ENCODE measurements around the gene TMEM11. TPM values are rescaled to one million over a fixed set of nuclear protein-coding genes. Genes with fewer than 3 reads are reported as not detected.

The TMEM11 gene
- total RNA-seq, 2 experiments from 2014 or later: 26.8 to 34.0 TPM

DNA sequence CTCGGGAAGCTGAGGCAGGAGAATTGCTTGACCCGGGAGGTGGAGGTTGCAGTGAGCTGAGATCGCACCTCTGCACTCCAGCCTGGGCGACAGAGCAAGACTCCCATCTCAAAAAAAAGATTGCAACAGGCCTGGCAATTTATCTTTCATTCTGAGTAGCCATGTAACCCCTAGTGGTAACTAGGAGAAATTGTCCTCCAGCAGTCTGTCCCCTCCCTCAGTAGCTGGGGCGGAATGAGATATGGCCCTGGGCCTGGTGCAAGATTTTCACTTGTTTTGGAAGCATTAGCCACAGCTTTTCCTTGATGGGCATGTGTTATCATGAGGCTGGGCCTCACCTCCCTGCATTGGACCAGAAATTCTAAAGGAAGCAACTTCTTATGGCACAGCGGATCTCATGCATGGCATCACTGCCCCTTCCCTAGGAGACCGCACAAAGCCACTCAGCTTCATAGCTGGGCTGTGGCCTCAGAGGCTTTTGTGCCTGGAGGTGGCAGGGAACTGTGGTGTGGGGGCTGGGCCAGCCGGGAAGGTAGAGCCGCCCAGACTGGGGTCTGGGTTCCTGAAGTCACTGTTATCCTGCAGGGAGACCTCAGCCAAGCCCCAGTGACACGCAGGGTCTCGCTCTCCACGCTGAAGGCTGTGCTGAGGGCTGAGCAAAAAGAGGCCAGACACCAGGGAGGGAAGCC, 25.9 kb upstream of the TMEM11 start:
- TF ChIP-seq EZH2phosphoT487 (IDR thresholded peaks at IDR 0.05; ENCODE audit: borderline replicate concordance, low read depth, low read length): no peak
- TF ChIP-seq, protein P1, sequence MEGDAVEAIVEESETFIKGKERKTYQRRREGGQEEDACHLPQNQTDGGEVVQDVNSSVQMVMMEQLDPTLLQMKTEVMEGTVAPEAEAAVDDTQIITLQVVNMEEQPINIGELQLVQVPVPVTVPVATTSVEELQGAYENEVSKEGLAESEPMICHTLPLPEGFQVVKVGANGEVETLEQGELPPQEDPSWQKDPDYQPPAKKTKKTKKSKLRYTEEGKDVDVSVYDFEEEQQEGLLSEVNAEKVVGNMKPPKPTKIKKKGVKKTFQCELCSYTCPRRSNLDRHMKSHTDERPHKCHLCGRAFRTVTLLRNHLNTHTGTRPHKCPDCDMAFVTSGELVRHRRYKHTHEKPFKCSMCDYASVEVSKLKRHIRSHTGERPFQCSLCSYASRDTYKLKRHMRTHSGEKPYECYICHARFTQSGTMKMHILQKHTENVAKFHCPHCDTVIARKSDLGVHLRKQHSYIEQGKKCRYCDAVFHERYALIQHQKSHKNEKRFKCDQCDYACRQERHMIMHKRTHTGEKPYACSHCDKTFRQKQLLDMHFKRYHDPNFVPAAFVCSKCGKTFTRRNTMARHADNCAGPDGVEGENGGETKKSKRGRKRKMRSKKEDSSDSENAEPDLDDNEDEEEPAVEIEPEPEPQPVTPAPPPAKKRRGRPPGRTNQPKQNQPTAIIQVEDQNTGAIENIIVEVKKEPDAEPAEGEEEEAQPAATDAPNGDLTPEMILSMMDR (conservative IDR thresholded peaks at IDR 0.05; ENCODE audit: low read length): peak; percentile 66
- BruUV-seq (replicated peaks): no TSS peak
- no peaks in the 10 kb centered on the region for H3K9me2 ChIP-seq (ENCODE audit: insufficient read depth, low read length)
- H3K79me2 ChIP-seq (ENCODE audit: insufficient read depth, low read depth, low read length): no peaks in the 10 kb centered on the region
- H4K20me1 ChIP-seq (ENCODE audit: insufficient read depth, low read length): no peaks in the 10 kb centered on the region
- no peaks in the 10 kb centered on the region for H3K36me3 ChIP-seq (ENCODE audit: insufficient read depth, low read length)
- H3K4me1 ChIP-seq (ENCODE audit: insufficient read depth, low read length, poor library complexity, severe bottlenecking): no peaks in the 10 kb centered on the region
- H3K4me3 ChIP-seq (ENCODE audit: low read depth, low read length, poor library complexity, severe bottlenecking): no peak overlapping the region
- H3K27ac ChIP-seq (ENCODE audit: low read depth, low read length, poor library complexity, severe bottlenecking): no peak overlapping the region
- DNase-seq (ENCODE audit: low spot score): peak; percentile 51
- intact Hi-C loops (cut with micrococcal nuclease; ENCODE audit: unreplicated experiment): loop anchor here (5.0 kb wide), 1 partner anchor 123 kb away; no protein-coding TSS in a partner anchor
- H2AFZ ChIP-seq (ENCODE audit: low read length): no peak overlapping the region
- ChIA-PET POLR2A (no interaction called here), CTCF (ENCODE audit: unreplicated experiment) (no interaction called here)
- no peaks in the 10 kb centered on the region for H3K9me3 ChIP-seq (ENCODE audit: low read length)
- H3K4me2 ChIP-seq (ENCODE audit: low read length): no peak overlapping the region

DNA sequence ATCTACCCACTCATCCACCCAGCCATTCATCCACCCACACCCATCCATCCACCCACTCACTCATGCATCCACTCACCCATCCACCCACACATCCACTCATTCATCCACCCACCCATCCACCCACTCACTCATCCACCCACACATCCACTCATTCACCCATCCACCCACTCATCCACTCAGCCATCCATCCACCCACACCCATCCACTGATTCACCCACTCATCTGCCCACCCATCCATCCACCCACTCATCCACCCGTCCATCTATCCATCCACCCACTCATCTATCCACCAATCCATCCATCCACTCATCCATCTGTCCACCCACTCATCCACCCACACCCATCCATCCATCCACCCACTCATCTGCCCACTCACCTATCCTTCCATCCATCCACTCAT, 22.0 kb upstream of the TMEM11 start:
- no peak overlapping the region for H3K4me2 ChIP-seq (ENCODE audit: low read length)
- H3K36me3 ChIP-seq (ENCODE audit: insufficient read depth, low read length): 0 out of 2 replicates have a peak, but pooled peaks cover 5% of the 10 kb centered on the region
- no peaks in the 10 kb centered on the region for H3K9me3 ChIP-seq (ENCODE audit: low read length)
- no peaks in the 10 kb centered on the region for H3K4me1 ChIP-seq (ENCODE audit: insufficient read depth, low read length, poor library complexity, severe bottlenecking)
- POLR2A ChIA-PET: no interaction called here
- DNase-seq (ENCODE audit: low spot score): no peak
- H3K9me2 ChIP-seq (ENCODE audit: insufficient read depth, low read length): no peaks in the 10 kb centered on the region
- H3K79me2 ChIP-seq (ENCODE audit: insufficient read depth, low read depth, low read length): no peaks in the 10 kb centered on the region
- TF ChIP-seq EZH2phosphoT487 (IDR thresholded peaks at IDR 0.05; ENCODE audit: borderline replicate concordance, low read depth, low read length): no peak
- TF ChIP-seq, protein P1 (conservative IDR thresholded peaks at IDR 0.05; ENCODE audit: low read length): no peak
- CTCF ChIA-PET (ENCODE audit: unreplicated experiment): no interaction called here
- intact Hi-C loops (cut with micrococcal nuclease; ENCODE audit: unreplicated experiment): loop anchor here (5.0 kb wide), 1 partner anchor 119 kb away; no protein-coding TSS in a partner anchor
- BruUV-seq (replicated peaks): no TSS peak
- no peak overlapping the region for H2AFZ ChIP-seq (ENCODE audit: low read length)
- no peaks in the 10 kb centered on the region for H4K20me1 ChIP-seq (ENCODE audit: insufficient read depth, low read length)
- H3K4me3 ChIP-seq (ENCODE audit: low read depth, low read length, poor library complexity, severe bottlenecking): no peak overlapping the region
- H3K27ac ChIP-seq (ENCODE audit: low read depth, low read length, poor library complexity, severe bottlenecking): no peak overlapping the region
